Measurements from ENCODE around the gene LIN7B. TPM values are rescaled to one million over a fixed set of nuclear protein-coding genes. Genes with fewer than 3 reads are reported as not detected.
A peak's percentile ranks its signal among the peaks of the same experiment; 100 is the strongest.

Gene LIN7B
- total and polyA plus RNA-seq, 2 of the 13 experiments (the other 11 are each of a cell fraction or from before 2014, with no cell fraction given) = 5.3 to 7.6 TPM

DNA sequence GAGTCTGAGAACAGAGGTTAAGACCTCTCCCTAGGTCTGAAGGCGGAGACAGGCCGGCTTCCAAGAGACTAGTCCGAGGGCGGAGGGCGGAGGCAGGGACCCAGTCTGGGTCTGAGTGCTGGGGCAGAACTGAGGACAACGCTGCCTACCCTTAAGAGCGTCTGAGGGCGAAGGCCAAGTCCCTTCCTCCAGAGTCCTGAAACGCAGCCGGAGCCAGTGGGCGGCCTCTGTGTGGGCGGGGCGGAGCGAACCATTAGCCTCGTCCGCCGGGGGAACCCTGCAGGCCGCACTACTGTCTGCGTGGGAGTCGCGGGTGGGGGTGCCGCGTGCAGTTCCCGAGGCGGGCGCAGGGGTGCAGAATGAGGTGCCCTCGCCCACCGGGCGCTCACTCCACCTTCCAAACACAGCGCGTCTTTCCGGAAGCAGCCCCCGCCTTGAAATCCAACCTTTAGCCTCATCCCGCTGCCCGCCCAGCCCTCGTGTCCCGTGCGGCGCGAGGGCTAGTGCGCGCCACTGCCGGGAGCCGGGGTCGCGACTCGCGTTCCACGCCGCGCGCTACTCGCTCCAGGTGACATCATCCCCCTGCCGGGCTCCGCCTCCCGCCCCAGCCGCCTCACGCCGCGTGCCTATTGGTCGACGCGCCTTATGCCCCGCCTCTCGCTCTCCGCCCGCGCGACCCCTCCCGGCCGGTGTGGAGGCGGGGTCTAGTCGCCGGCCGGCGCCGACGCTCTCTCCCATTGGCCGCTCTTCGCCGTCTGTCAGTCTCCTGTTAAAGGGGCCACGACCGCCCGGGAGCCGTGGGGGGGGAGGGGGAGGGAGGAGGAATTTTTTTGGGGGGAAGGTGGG, 4.6 kb downstream of the LIN7B start, which contains the start of gene C19orf73 (continued):
- TF ChIP-seq, protein P1, sequence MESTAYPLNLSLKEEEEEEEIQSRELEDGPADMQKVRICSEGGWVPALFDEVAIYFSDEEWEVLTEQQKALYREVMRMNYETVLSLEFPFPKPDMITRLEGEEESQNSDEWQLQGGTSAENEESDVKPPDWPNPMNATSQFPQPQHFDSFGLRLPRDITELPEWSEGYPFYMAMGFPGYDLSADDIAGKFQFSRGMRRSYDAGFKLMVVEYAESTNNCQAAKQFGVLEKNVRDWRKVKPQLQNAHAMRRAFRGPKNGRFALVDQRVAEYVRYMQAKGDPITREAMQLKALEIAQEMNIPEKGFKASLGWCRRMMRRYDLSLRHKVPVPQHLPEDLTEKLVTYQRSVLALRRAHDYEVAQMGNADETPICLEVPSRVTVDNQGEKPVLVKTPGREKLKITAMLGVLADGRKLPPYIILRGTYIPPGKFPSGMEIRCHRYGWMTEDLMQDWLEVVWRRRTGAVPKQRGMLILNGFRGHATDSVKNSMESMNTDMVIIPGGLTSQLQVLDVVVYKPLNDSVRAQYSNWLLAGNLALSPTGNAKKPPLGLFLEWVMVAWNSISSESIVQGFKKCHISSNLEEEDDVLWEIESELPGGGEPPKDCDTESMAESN (CRISPR knock-in tag; conservative IDR thresholded peaks at IDR 0.05) = peak; percentile 93
- TF ChIP-seq, protein P2, sequence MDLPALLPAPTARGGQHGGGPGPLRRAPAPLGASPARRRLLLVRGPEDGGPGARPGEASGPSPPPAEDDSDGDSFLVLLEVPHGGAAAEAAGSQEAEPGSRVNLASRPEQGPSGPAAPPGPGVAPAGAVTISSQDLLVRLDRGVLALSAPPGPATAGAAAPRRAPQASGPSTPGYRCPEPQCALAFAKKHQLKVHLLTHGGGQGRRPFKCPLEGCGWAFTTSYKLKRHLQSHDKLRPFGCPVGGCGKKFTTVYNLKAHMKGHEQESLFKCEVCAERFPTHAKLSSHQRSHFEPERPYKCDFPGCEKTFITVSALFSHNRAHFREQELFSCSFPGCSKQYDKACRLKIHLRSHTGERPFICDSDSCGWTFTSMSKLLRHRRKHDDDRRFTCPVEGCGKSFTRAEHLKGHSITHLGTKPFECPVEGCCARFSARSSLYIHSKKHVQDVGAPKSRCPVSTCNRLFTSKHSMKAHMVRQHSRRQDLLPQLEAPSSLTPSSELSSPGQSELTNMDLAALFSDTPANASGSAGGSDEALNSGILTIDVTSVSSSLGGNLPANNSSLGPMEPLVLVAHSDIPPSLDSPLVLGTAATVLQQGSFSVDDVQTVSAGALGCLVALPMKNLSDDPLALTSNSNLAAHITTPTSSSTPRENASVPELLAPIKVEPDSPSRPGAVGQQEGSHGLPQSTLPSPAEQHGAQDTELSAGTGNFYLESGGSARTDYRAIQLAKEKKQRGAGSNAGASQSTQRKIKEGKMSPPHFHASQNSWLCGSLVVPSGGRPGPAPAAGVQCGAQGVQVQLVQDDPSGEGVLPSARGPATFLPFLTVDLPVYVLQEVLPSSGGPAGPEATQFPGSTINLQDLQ (CRISPR knock-in tag; IDR thresholded peaks at IDR 0.05) = no peak
- TF ChIP-seq ZNF34 (CRISPR knock-in tag; IDR thresholded peaks at IDR 0.05; ENCODE audit: borderline replicate concordance) = no peak
- TF ChIP-seq FOXK1 (CRISPR knock-in tag; IDR thresholded peaks at IDR 0.05; ENCODE audit: borderline replicate concordance, low read depth) = no peak
- peak; percentile 75 for TF ChIP-seq TAF1 (CRISPR knock-in tag; IDR thresholded peaks at IDR 0.05)
- peak; percentile 85; the same call in 1 of the 2 replicates for TF ChIP-seq ZNF790 (CRISPR knock-in tag; IDR thresholded peaks at IDR 0.05; ENCODE audit: borderline replicate concordance)
- TF ChIP-seq HMGA1 (CRISPR knock-in tag; conservative IDR thresholded peaks at IDR 0.05) = no peak
- TF ChIP-seq CHD4 (IDR thresholded peaks at IDR 0.05; ENCODE audit: borderline replicate concordance, low read length) = no peak
- TF ChIP-seq PPARG (CRISPR knock-in tag; conservative IDR thresholded peaks at IDR 0.05) = peak; percentile 49; the same call in 1 of the 2 replicates
- TF ChIP-seq SP140L (CRISPR knock-in tag; IDR thresholded peaks at IDR 0.05; ENCODE audit: borderline replicate concordance) = no peak
- peak; percentile 81; the same call in 1 of the 2 replicates for TF ChIP-seq ZFP82 (CRISPR knock-in tag; IDR thresholded peaks at IDR 0.05; ENCODE audit: borderline replicate concordance)
- TF ChIP-seq ETV6 (CRISPR knock-in tag; conservative IDR thresholded peaks at IDR 0.05) = no peak
- peak; percentile 68; the same call in 1 of the 2 replicates for TF ChIP-seq AHR (CRISPR knock-in tag; IDR thresholded peaks at IDR 0.05)
- TF ChIP-seq ZNF225 (CRISPR knock-in tag; IDR thresholded peaks at IDR 0.05) = peak; percentile 93; the same call in 1 of the 2 replicates
- TF ChIP-seq ZNF263 (CRISPR knock-in tag; IDR thresholded peaks at IDR 0.05) = no peak; the same call in 1 of the 2 replicates
- no peak for TF ChIP-seq HNRNPH1 (optimal IDR thresholded peaks at IDR 0.05; ENCODE audit: low read depth, low read length)
- TF ChIP-seq KDM5A (IDR thresholded peaks at IDR 0.05; ENCODE audit: borderline replicate concordance, low read length) = no peak
- TF ChIP-seq, protein P3, sequence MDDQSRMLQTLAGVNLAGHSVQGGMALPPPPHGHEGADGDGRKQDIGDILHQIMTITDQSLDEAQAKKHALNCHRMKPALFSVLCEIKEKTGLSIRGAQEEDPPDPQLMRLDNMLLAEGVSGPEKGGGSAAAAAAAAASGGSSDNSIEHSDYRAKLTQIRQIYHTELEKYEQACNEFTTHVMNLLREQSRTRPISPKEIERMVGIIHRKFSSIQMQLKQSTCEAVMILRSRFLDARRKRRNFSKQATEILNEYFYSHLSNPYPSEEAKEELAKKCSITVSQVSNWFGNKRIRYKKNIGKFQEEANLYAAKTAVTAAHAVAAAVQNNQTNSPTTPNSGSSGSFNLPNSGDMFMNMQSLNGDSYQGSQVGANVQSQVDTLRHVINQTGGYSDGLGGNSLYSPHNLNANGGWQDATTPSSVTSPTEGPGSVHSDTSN (CRISPR knock-in tag; IDR thresholded peaks at IDR 0.05; ENCODE audit: borderline replicate concordance) = no peak
- no peak for TF ChIP-seq FOXO1 (CRISPR knock-in tag; IDR thresholded peaks at IDR 0.05)
- TF ChIP-seq, protein P4, sequence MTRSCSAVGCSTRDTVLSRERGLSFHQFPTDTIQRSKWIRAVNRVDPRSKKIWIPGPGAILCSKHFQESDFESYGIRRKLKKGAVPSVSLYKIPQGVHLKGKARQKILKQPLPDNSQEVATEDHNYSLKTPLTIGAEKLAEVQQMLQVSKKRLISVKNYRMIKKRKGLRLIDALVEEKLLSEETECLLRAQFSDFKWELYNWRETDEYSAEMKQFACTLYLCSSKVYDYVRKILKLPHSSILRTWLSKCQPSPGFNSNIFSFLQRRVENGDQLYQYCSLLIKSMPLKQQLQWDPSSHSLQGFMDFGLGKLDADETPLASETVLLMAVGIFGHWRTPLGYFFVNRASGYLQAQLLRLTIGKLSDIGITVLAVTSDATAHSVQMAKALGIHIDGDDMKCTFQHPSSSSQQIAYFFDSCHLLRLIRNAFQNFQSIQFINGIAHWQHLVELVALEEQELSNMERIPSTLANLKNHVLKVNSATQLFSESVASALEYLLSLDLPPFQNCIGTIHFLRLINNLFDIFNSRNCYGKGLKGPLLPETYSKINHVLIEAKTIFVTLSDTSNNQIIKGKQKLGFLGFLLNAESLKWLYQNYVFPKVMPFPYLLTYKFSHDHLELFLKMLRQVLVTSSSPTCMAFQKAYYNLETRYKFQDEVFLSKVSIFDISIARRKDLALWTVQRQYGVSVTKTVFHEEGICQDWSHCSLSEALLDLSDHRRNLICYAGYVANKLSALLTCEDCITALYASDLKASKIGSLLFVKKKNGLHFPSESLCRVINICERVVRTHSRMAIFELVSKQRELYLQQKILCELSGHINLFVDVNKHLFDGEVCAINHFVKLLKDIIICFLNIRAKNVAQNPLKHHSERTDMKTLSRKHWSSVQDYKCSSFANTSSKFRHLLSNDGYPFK (CRISPR knock-in tag; IDR thresholded peaks at IDR 0.05; ENCODE audit: borderline replicate concordance) = peak; percentile 65; the same call in 1 of the 2 replicates
- TF ChIP-seq ZNF678 (CRISPR knock-in tag; IDR thresholded peaks at IDR 0.05) = no peak

Measured in HepG2 (cell line).